ENCODE measurements around the gene FAM131C.
A peak's percentile ranks its signal among the peaks of the same experiment; 100 is the strongest.
"Not testable (repeated sequence)": the region's sequence is repeated elsewhere in the genome, so short reads cannot be mapped to it uniquely, and the experiment has no call there.

FAM131C gene

GRCh38 chr1:16042654-16043053, 30.8 kb downstream of the FAM131C start:
- H2BK15ac ChIP-seq (ENCODE audit: low read depth, poor library complexity, severe bottlenecking); H3K4ac ChIP-seq (ENCODE audit: low read depth in 1 of 2, low read length in 2 of 2); H2BK5ac ChIP-seq (ENCODE audit: low read depth, low read length, poor library complexity, severe bottlenecking); H3K18ac ChIP-seq (ENCODE audit: low read depth in 1 of 2, low read length in 2 of 2); H3K27ac ChIP-seq (ENCODE audit: low read length, poor library complexity, severe bottlenecking); H4K91ac ChIP-seq (ENCODE audit: low read length); H3K4me2 ChIP-seq (ENCODE audit: low read length, poor library complexity, severe bottlenecking); H3K4me1 ChIP-seq (ENCODE audit: control insufficient read depth, insufficient read depth, low read depth, low read length); H3K9ac ChIP-seq (ENCODE audit: low read length); H2BK120ac ChIP-seq (ENCODE audit: low read depth, low read length); H2AFZ ChIP-seq (ENCODE audit: low read depth, low read length); H3K23ac ChIP-seq (ENCODE audit: low read length in 2 of 2); H4K8ac ChIP-seq (ENCODE audit: low read length); DNase-seq; H3K79me1 ChIP-seq (replicated peaks; ENCODE audit: low read length, poor library complexity, severe bottlenecking); H2AK5ac ChIP-seq (ENCODE audit: low read length, severe bottlenecking); H3K14ac ChIP-seq (ENCODE audit: low read length in 2 of 2); H2BK12ac ChIP-seq (ENCODE audit: low read length in 2 of 2); H3K4me3 ChIP-seq (ENCODE audit: insufficient read depth in 1 of 2, low read depth in 1 of 2, low read length in 2 of 2); H3K36me3 ChIP-seq (ENCODE audit: control insufficient read depth in 1 of 2, insufficient read depth in 2 of 2, low read depth in 1 of 2, low read length in 2 of 2); H3K9me3 ChIP-seq (ENCODE audit: control insufficient read depth, low read length): not testable (repeated sequence)
- peaks cover 7 to 43% of the 10 kb centered on the region in 2 experiments for H3K27me3 ChIP-seq (ENCODE audit: control insufficient read depth in 1 of 2, insufficient read depth in 1 of 2, low read length in 2 of 2)
- 78% methylated on average over 8 of the region's 9 CpGs for WGBS

GRCh38 chr1:16042096-16042495, 31.4 kb downstream of the FAM131C start:
- Histone ChIP-seq H3K4ac (ENCODE audit: low read depth in 1 of 2, low read length in 2 of 2) (no peak overlapping the region), H3K4me2 (ENCODE audit: low read length, poor library complexity, severe bottlenecking) (no peak overlapping the region), H2BK5ac (ENCODE audit: low read depth, low read length, poor library complexity, severe bottlenecking) (no peak overlapping the region), H2BK120ac (ENCODE audit: low read depth, low read length) (no peak overlapping the region), H2AFZ (ENCODE audit: low read depth, low read length) (no peak overlapping the region), H3K23ac (ENCODE audit: low read length in 2 of 2) (no peak overlapping the region), H3K4me1 (ENCODE audit: control insufficient read depth, insufficient read depth, low read depth, low read length) (no peaks in the 10 kb centered on the region), H4K91ac (ENCODE audit: low read length) (no peak overlapping the region), H3K36me3 (ENCODE audit: control insufficient read depth in 1 of 2, insufficient read depth in 2 of 2, low read depth in 1 of 2, low read length in 2 of 2) (no peaks in the 10 kb centered on the region), H2AK5ac (ENCODE audit: low read length, severe bottlenecking) (no peak overlapping the region), H2BK12ac (ENCODE audit: low read length in 2 of 2) (no peak overlapping the region), H3K9me3 (ENCODE audit: control insufficient read depth, low read length) (no peaks in the 10 kb centered on the region), H4K8ac (ENCODE audit: low read length) (no peak overlapping the region), H3K18ac (ENCODE audit: low read depth in 1 of 2, low read length in 2 of 2) (no peak overlapping the region), H3K4me3 (ENCODE audit: insufficient read depth in 1 of 2, low read depth in 1 of 2, low read length in 2 of 2) (no peak overlapping the region), H3K9ac (ENCODE audit: low read length) (no peak overlapping the region), H3K14ac (ENCODE audit: low read length in 2 of 2) (no peak overlapping the region), H2BK15ac (ENCODE audit: low read depth, poor library complexity, severe bottlenecking) (no peak overlapping the region), H3K79me1 (replicated peaks; ENCODE audit: low read length, poor library complexity, severe bottlenecking) (no peaks in the 10 kb centered on the region), H3K27ac (ENCODE audit: low read length, poor library complexity, severe bottlenecking) (no peak overlapping the region), H3K27me3 (ENCODE audit: control insufficient read depth in 1 of 2, insufficient read depth in 1 of 2, low read length in 2 of 2) (peaks cover 12 to 43% of the 10 kb centered on the region in 2 experiments)
- no peak for DNase-seq
- 86% methylated on average over 8 of the region's 9 CpGs for WGBS

- H3K9me3 ChIP-seq (ENCODE audit: control insufficient read depth, low read length), result no peaks in the 10 kb centered on the region
- no peak overlapping the region for H2AK5ac ChIP-seq (ENCODE audit: low read length, severe bottlenecking)
- no peak overlapping the region for H3K14ac ChIP-seq (ENCODE audit: low read length in 2 of 2)
- 62% methylated on average over 8 of the region's 8 CpGs for WGBS
- no peak overlapping the region for H4K91ac ChIP-seq (ENCODE audit: low read length)
- no peak overlapping the region for H3K4ac ChIP-seq (ENCODE audit: low read depth in 1 of 2, low read length in 2 of 2)
- H3K27ac ChIP-seq (ENCODE audit: low read length, poor library complexity, severe bottlenecking), result no peak overlapping the region
- H2BK12ac ChIP-seq (ENCODE audit: low read length in 2 of 2), result no peak overlapping the region
- H3K27me3 ChIP-seq (ENCODE audit: control insufficient read depth in 1 of 2, insufficient read depth in 1 of 2, low read length in 2 of 2), result peaks cover 15 to 46% of the 10 kb centered on the region in 2 experiments
- H3K4me3 ChIP-seq (ENCODE audit: insufficient read depth in 1 of 2, low read depth in 1 of 2, low read length in 2 of 2), result peak overlapping the region in 1 of 2 experiments; percentile 14
- H4K8ac ChIP-seq (ENCODE audit: low read length), result no peak overlapping the region
- no peaks in the 10 kb centered on the region for H3K36me3 ChIP-seq (ENCODE audit: control insufficient read depth in 1 of 2, insufficient read depth in 2 of 2, low read depth in 1 of 2, low read length in 2 of 2)
- no peak overlapping the region for H3K9ac ChIP-seq (ENCODE audit: low read length)
- H2BK15ac ChIP-seq (ENCODE audit: low read depth, poor library complexity, severe bottlenecking), result no peak overlapping the region
- H2BK120ac ChIP-seq (ENCODE audit: low read depth, low read length), result no peak overlapping the region
- H3K4me1 ChIP-seq (ENCODE audit: control insufficient read depth, insufficient read depth, low read depth, low read length), result no peaks in the 10 kb centered on the region
- no peaks in the 10 kb centered on the region for H3K79me1 ChIP-seq (replicated peaks; ENCODE audit: low read length, poor library complexity, severe bottlenecking)
- H3K4me2 ChIP-seq (ENCODE audit: low read length, poor library complexity, severe bottlenecking), result no peak overlapping the region
- H3K23ac ChIP-seq (ENCODE audit: low read length in 2 of 2), result no peak overlapping the region
- DNase-seq, result no peak
- no peak overlapping the region for H2BK5ac ChIP-seq (ENCODE audit: low read depth, low read length, poor library complexity, severe bottlenecking)
- no peak overlapping the region for H3K18ac ChIP-seq (ENCODE audit: low read depth in 1 of 2, low read length in 2 of 2)
- H2AFZ ChIP-seq (ENCODE audit: low read depth, low read length), result no peak overlapping the region
Observed at GRCh38 chr1:16041200-16041599, 32.3 kb downstream of the FAM131C start.

DNA sequence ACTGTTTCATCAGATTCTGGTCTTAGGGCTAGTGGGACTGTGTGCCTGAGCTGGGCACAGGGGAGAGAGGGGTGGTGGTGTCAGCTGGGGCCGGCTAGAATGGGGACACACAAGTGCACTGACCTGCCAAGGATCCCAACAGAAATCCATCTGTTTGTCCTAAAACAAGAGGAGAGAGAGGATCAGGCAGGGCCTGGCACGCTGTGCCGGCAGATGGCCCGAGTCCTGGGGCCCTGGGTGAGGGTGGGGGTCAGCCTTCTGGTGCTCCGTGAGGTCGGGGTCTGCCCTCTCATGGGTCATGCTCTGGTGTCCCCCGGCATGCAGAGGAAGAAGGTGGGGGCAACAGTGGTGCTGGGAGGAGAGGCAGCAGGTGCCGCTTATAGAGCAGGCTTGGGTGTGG, 33.6 kb downstream of the FAM131C start:
- not testable (repeated sequence) for H3K4me3 ChIP-seq (ENCODE audit: insufficient read depth in 1 of 2, low read depth in 1 of 2, low read length in 2 of 2); H4K91ac ChIP-seq (ENCODE audit: low read length); H2BK120ac ChIP-seq (ENCODE audit: low read depth, low read length); H3K4me2 ChIP-seq (ENCODE audit: low read length, poor library complexity, severe bottlenecking); H3K9me3 ChIP-seq (ENCODE audit: control insufficient read depth, low read length); H3K27ac ChIP-seq (ENCODE audit: low read length, poor library complexity, severe bottlenecking); H2AK5ac ChIP-seq (ENCODE audit: low read length, severe bottlenecking); H3K4ac ChIP-seq (ENCODE audit: low read depth in 1 of 2, low read length in 2 of 2); H2BK12ac ChIP-seq (ENCODE audit: low read length in 2 of 2); H2BK15ac ChIP-seq (ENCODE audit: low read depth, poor library complexity, severe bottlenecking); DNase-seq; H3K79me1 ChIP-seq (replicated peaks; ENCODE audit: low read length, poor library complexity, severe bottlenecking); H3K9ac ChIP-seq (ENCODE audit: low read length); H3K14ac ChIP-seq (ENCODE audit: low read length in 2 of 2); H3K36me3 ChIP-seq (ENCODE audit: control insufficient read depth in 1 of 2, insufficient read depth in 2 of 2, low read depth in 1 of 2, low read length in 2 of 2); H3K18ac ChIP-seq (ENCODE audit: low read depth in 1 of 2, low read length in 2 of 2); H3K4me1 ChIP-seq (ENCODE audit: control insufficient read depth, insufficient read depth, low read depth, low read length); H2BK5ac ChIP-seq (ENCODE audit: low read depth, low read length, poor library complexity, severe bottlenecking); H4K8ac ChIP-seq (ENCODE audit: low read length); H3K23ac ChIP-seq (ENCODE audit: low read length in 2 of 2); H2AFZ ChIP-seq (ENCODE audit: low read depth, low read length)
- peaks cover 15 to 46% of the 10 kb centered on the region in 2 experiments for H3K27me3 ChIP-seq (ENCODE audit: control insufficient read depth in 1 of 2, insufficient read depth in 1 of 2, low read length in 2 of 2)
- 68% methylated on average over 4 of the region's 8 CpGs for WGBS
